K562 (cell line): ENCODE results near the gene SOX6. TPM values are rescaled to one million over a fixed set of nuclear protein-coding genes. Genes with fewer than 3 reads are reported as not detected.

Experiments used
- ATAC-seq: fragments of 200-7000 bp; cut with Tn5 transposase; 3 replicates; pipeline ENCODE4 v1.9.1; 2020; ENCODE audit warnings: moderate library complexity
- BruUV-seq: library from RNA; stranded (reverse); fragments of 400-500 nt; replicated peaks from 2 replicates; lab custom pipeline; 2021; lab: Mats Ljungman, UMichigan
- CTCF ChIA-PET: fragments of 300-600 bp; formaldehyde crosslinking; extraction: SDS; loops from one replicate; lab custom pipeline; 2021; ENCODE audit warnings: low intra/inter-chr PET ratio; lab: Yijun Ruan, JAX
- POLR2A ChIA-PET: fragments of 300-600, 350-650 bp; sonication (Branson Sonifier 250); formaldehyde crosslinking; extraction: SDS; loops from one replicate; lab custom pipeline; 2021; ENCODE audit warnings: antibody characterized with exemption, inconsistent platforms; lab: Yijun Ruan, JAX
- DNase-seq, 4 experiments: peaks; one replicate each; pipeline versions ENCODE4 v3.0.0 to v3.0.0-alpha.2; 2011 to 2018; ENCODE audit warnings: low spot score in 3 of 4, mixed read lengths in 3 of 4; ENCODE audit errors: extremely low read depth in 1 of 4
- FAIRE-seq: peaks from 2 replicates; lab custom pipeline; 2011; peaks lifted over from hg19 to GRCh38; lab: Jason Lieb, UNC
- H2AFZ ChIP-seq: 2 replicates; pipeline ENCODE4 v1.6.0; 2011; ENCODE audit warnings: low read depth, low read length, control low read depth, inconsistent platforms
- H3K27ac ChIP-seq: fragments of 200-600 bp; 3 replicates; pipeline ENCODE4 v1.8.0; 2011; ENCODE audit warnings: low read depth, mild to moderate bottlenecking, control low read depth, inconsistent platforms, low read length, moderate library complexity, mixed read lengths; ENCODE audit errors: extremely low read depth
- H3K27me3 ChIP-seq, 2 experiments: fragments of 300-600 bp in 1 of 2; 2 replicates in 1 of 2; 3 replicates in 1 of 2; pipeline versions ENCODE4 v1.6.0 to v1.8.0; 2011; ENCODE audit warnings: inconsistent platforms in 2 of 2, low read length in 2 of 2, mild to moderate bottlenecking in 1 of 2, mixed read lengths in 1 of 2, moderate library complexity in 1 of 2; ENCODE audit not compliant: control insufficient read depth in 2 of 2, insufficient read depth in 2 of 2
- H3K36me3 ChIP-seq: fragments of 300-600 bp; 3 replicates; pipeline ENCODE4 v1.8.0; 2011; ENCODE audit warnings: mild to moderate bottlenecking, low read length, inconsistent platforms; ENCODE audit not compliant: control insufficient read depth, insufficient read depth
- H3K4me1 ChIP-seq, 2 experiments: fragments of 200-600 bp in 1 of 2; replicated peaks in 1 of 2; 2 replicates in 1 of 2; 3 replicates in 1 of 2; pipeline versions ENCODE4 v1.5.1 to v1.8.0; 2011; ENCODE audit warnings: inconsistent platforms in 2 of 2, low read length in 2 of 2, mild to moderate bottlenecking in 1 of 2, mixed read lengths in 1 of 2, moderate library complexity in 1 of 2; ENCODE audit not compliant: control insufficient read depth in 2 of 2, insufficient read depth in 2 of 2
- H3K4me2 ChIP-seq: 2 replicates; pipeline ENCODE4 v1.6.1; 2011; ENCODE audit warnings: low read length, control low read depth, inconsistent platforms, mixed read lengths; ENCODE audit not compliant: insufficient read depth
- H3K4me3 ChIP-seq: fragments of 200-600 bp; sonication (generic), shearing (Covaris generic); 2 replicates; pipeline ENCODE4 v1.5.1; 2016; ENCODE audit warnings: control low read depth, inconsistent platforms
- H3K79me2 ChIP-seq: fragments of 200-600 bp; 3 replicates; pipeline ENCODE4 v1.8.0; 2011; ENCODE audit warnings: low read length, inconsistent platforms; ENCODE audit not compliant: control insufficient read depth, insufficient read depth
- H3K9ac ChIP-seq, 2 experiments: 2 replicates each; pipeline versions ENCODE4 v1.6.0 to v1.6.1; 2011; ENCODE audit warnings: low read depth in 2 of 2, low read length in 2 of 2, control low read depth in 1 of 2, inconsistent platforms in 1 of 2, mild to moderate bottlenecking in 1 of 2, mixed read lengths in 1 of 2; ENCODE audit not compliant: insufficient read depth in 1 of 2
- H3K9me1 ChIP-seq: one replicate; pipeline ENCODE4 v1.6.0; 2011; ENCODE audit warnings: inconsistent platforms, mild to moderate bottlenecking, low read length, moderate library complexity; ENCODE audit not compliant: control insufficient read depth, insufficient read depth
- H3K9me3 ChIP-seq: replicated peaks from 2 replicates; pipeline ENCODE4 v1.5.1; 2011; ENCODE audit warnings: low read depth, low read length, inconsistent platforms; ENCODE audit not compliant: control insufficient read depth, insufficient read depth
- H4K20me1 ChIP-seq: replicated peaks from 2 replicates; pipeline ENCODE4 v1.6.1; 2011; ENCODE audit warnings: low read length, inconsistent platforms, mixed read lengths; ENCODE audit not compliant: control insufficient read depth, insufficient read depth
- ARID2 ChIP-seq: fragments of 450-650 bp; IDR thresholded peaks from 2 replicates; pipeline ENCODE4 v1.6.1; 2017; ENCODE audit warnings: antibody characterized with exemption, mild to moderate bottlenecking
- CBX5 ChIP-seq: IDR thresholded peaks from 2 replicates; pipeline ENCODE4 v1.6.1; 2014; ENCODE audit warnings: low read depth, borderline replicate concordance
- DACH1 ChIP-seq: fragments of 450-650 bp; IDR thresholded peaks from 2 replicates; pipeline ENCODE4 v1.6.1; 2018; ENCODE audit not compliant: partially characterized antibody
- HMGXB4 ChIP-seq: sonication (generic); formaldehyde crosslinking; IDR thresholded peaks from 2 replicates; pipeline ENCODE4 v1.8.1; 2023; ENCODE audit warnings: mild to moderate bottlenecking, missing genetic modification reagents
- ZNF280A ChIP-seq: fragments of 450-650 bp; IDR thresholded peaks from 2 replicates; pipeline ENCODE4 v1.6.1; 2018; ENCODE audit warnings: mild to moderate bottlenecking, low read depth; ENCODE audit not compliant: partially characterized antibody
- WGBS: fragments of 100-300 bp; shearing (Covaris generic); methylation state at CpG from one replicate; pipeline ENCODE4 v1.1.6; 2016; ENCODE audit warnings: low coverage, mixed read lengths; ENCODE audit not compliant: insufficient coverage; ENCODE audit errors: missing lambda C conversion rate; 5-methylcytosine and 5-hydroxymethylcytosine counted together
- in situ Hi-C: fragments of 300-500 bp; cut with MboI; formaldehyde crosslinking; loops from 4 replicates; pipeline ENCODE4 v1.15.0; 2018; ENCODE audit warnings: inconsistent platforms, mixed read lengths
- intact Hi-C: fragments of 100-400 bp; cut with micrococcal nuclease; formaldehyde crosslinking; loops from 2 replicates; pipeline ENCODE4 v1.14.2; 2022
- polyA plus RNA-seq, 8 experiments: library from polyadenylated mRNA; depleted of rRNA in 4 of 8; stranded (reverse) in 5 of 8; unstranded in 3 of 8; fragments of >200 nt; fragmentation: Nextera tagmentation in 2 of 8; fragmentation: Illumina TruSeq in 1 of 8; extraction: Ambion mirVana in 2 of 8; extraction: Trizol in 1 of 8; gene quantifications; 2 replicates each; pipeline versions ENCODE4 v1.2.1 to v1.2.3, GENCODE V29; 2011 to 2014; ENCODE audit warnings: inconsistent platforms in 1 of 8, missing spikeins in 1 of 8
- total RNA-seq, 7 experiments: library from RNA; depleted of rRNA in 6 of 7; stranded (reverse); fragments of >200 nt in 6 of 7; fragmentation: Illumina TruSeq in 2 of 7; extraction: Trizol in 2 of 7; gene quantifications; 2 replicates each; pipeline versions ENCODE4 v1.2.1 to v1.2.3, GENCODE V29; 2011 to 2021; ENCODE audit warnings: low replicate concordance in 1 of 7
- TF ChIP-seq, protein P1 (sequence below): fragments of 450-650 bp; IDR thresholded peaks from 2 replicates; pipeline ENCODE4 v1.7.0; 2016; ENCODE audit warnings: borderline replicate concordance

Gene SOX6
- total and polyA plus RNA-seq, 9 of the 15 experiments (the other 6 are each of a cell fraction or from before 2014, with no cell fraction given): 0.89 to 8.7 (median 5.7) TPM

DNA sequence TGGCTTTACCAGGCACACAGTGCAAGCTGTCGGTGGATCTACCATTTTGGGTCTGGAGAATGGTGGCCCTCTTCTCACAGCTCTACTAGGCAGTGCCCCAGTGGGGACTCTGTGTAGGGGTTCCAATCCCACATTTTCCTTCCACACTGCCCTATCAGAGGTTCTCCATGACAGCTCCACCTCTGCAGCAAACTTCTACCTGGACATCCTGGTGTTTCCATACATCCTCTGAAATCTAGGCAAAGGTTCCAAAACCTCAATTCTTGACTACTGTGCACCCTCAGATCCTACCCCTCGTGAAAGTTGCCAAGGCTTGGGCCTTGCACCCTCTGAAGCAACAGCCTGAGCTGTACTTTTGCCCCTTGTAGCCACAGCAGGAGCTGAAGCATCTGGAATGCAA is 108.1 kb downstream of the SOX6 start:
- Histone ChIP-seq H2AFZ (no peak overlapping the region), H4K20me1 (no peaks in the 10 kb centered on the region), H3K9ac (no peak overlapping the region), H3K27me3 (no peaks in the 10 kb centered on the region), H3K4me3 (no peak overlapping the region), H3K36me3 (no peaks in the 10 kb centered on the region), H3K4me1 (no peaks in the 10 kb centered on the region), H3K9me1 (no peaks in the 10 kb centered on the region), H3K27ac (no peak overlapping the region), H3K79me2 (no peaks in the 10 kb centered on the region), H3K4me2 (no peak overlapping the region), H3K9me3 (no peaks in the 10 kb centered on the region)
- no peak for DNase-seq
- ChIA-PET POLR2A (interaction anchor here (0.6 kb wide), 1 partner anchor 38 kb away, joined by 6 read pairs; no protein-coding TSS in a partner anchor), CTCF (no interaction called here)
- in situ Hi-C loops: no loop called here
- no peak for ATAC-seq
- 40% methylated on average over 2 of the region's 2 CpGs for WGBS
- intact Hi-C loops: no loop called here
- BruUV-seq: no TSS peak
- TF ChIP-seq DACH1 (no peak), HMGXB4 (CRISPR knock-in tag) (no peak), ZNF280A (peak; percentile 62), CBX5 (peak; percentile 66; the same call in 1 of the 2 replicates), ARID2 (no peak)
- TF ChIP-seq, protein P1, sequence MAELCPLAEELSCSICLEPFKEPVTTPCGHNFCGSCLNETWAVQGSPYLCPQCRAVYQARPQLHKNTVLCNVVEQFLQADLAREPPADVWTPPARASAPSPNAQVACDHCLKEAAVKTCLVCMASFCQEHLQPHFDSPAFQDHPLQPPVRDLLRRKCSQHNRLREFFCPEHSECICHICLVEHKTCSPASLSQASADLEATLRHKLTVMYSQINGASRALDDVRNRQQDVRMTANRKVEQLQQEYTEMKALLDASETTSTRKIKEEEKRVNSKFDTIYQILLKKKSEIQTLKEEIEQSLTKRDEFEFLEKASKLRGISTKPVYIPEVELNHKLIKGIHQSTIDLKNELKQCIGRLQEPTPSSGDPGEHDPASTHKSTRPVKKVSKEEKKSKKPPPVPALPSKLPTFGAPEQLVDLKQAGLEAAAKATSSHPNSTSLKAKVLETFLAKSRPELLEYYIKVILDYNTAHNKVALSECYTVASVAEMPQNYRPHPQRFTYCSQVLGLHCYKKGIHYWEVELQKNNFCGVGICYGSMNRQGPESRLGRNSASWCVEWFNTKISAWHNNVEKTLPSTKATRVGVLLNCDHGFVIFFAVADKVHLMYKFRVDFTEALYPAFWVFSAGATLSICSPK: no peak
- no peak for FAIRE-seq
